Neutrophil (primary cell): ENCODE results near the gene NES.
A peak's percentile ranks its signal among the peaks of the same experiment; 100 is the strongest.

Source experiments
- H3K27ac ChIP-seq: fragments of 200-600 bp; sonication (generic); 2 replicates; pipeline ENCODE4 v1.5.1; 2016; ENCODE audit warnings: mild to moderate bottlenecking, moderate library complexity
- H3K27me3 ChIP-seq: fragments of 200-600 bp; sonication (generic); 2 replicates; pipeline ENCODE4 v1.6.0; 2016; ENCODE audit warnings: mild to moderate bottlenecking
- H3K36me3 ChIP-seq: fragments of 200-600 bp; sonication (generic); 2 replicates; pipeline ENCODE4 v1.5.1; 2017
- H3K4me1 ChIP-seq, 2 experiments: fragments of 200-600 bp in 1 of 2; sonication (generic) in 1 of 2; 1 replicate in 1 of 2; 2 replicates in 1 of 2; pipeline versions ENCODE4 v1.5.1 to v1.6.1; 2013 to 2016; ENCODE audit warnings: low read depth in 1 of 2, low read length in 1 of 2, mild to moderate bottlenecking in 1 of 2, moderate library complexity in 1 of 2; ENCODE audit not compliant: control insufficient read depth in 1 of 2, insufficient read depth in 1 of 2
- H3K4me3 ChIP-seq, 2 experiments: fragments of 200-600 bp in 1 of 2; sonication (generic) in 1 of 2; 1 replicate in 1 of 2; 2 replicates in 1 of 2; pipeline ENCODE4 v1.5.1; 2013 to 2016; ENCODE audit warnings: low read depth in 1 of 2, low read length in 1 of 2, mild to moderate bottlenecking in 1 of 2, moderate library complexity in 1 of 2
- H3K9me3 ChIP-seq: fragments of 200-600 bp; sonication (generic); 2 replicates; pipeline ENCODE4 v1.5.1; 2016
- TF ChIP-seq, protein P1 (sequence below): fragments of 200-600 bp; sonication (generic); IDR thresholded peaks from 2 replicates; pipeline ENCODE4 v1.5.1; 2016; ENCODE audit warnings: antibody characterized with exemption

NES gene

DNA sequence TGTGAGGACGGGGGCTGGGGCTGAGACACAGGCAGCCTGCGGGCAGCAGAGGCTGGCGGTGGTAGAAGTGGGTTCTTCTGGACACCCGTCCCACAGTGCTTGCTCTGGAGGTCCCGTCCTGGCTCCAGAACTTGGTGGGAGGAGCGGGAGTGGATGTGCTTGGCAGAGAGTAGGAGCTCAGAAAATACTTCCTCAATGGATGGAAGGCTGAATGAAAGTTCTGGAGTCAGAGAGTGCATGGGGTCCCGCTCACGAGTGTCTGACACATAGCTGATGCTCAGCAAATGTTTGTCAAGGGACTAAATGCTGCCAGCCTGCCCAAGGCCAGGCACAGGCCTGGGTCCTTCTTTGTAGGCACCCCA lies 13.4 kb upstream of the NES start:
- TF ChIP-seq, protein P1, sequence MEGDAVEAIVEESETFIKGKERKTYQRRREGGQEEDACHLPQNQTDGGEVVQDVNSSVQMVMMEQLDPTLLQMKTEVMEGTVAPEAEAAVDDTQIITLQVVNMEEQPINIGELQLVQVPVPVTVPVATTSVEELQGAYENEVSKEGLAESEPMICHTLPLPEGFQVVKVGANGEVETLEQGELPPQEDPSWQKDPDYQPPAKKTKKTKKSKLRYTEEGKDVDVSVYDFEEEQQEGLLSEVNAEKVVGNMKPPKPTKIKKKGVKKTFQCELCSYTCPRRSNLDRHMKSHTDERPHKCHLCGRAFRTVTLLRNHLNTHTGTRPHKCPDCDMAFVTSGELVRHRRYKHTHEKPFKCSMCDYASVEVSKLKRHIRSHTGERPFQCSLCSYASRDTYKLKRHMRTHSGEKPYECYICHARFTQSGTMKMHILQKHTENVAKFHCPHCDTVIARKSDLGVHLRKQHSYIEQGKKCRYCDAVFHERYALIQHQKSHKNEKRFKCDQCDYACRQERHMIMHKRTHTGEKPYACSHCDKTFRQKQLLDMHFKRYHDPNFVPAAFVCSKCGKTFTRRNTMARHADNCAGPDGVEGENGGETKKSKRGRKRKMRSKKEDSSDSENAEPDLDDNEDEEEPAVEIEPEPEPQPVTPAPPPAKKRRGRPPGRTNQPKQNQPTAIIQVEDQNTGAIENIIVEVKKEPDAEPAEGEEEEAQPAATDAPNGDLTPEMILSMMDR: no peak
- Histone ChIP-seq H3K4me3 (no peak overlapping the region), H3K36me3 (no peaks in the 10 kb centered on the region), H3K27ac (no peak overlapping the region), H3K9me3 (no peaks in the 10 kb centered on the region), H3K4me1 (no peaks in the 10 kb centered on the region), H3K27me3 (peaks cover 91% of the 10 kb centered on the region)

DNA sequence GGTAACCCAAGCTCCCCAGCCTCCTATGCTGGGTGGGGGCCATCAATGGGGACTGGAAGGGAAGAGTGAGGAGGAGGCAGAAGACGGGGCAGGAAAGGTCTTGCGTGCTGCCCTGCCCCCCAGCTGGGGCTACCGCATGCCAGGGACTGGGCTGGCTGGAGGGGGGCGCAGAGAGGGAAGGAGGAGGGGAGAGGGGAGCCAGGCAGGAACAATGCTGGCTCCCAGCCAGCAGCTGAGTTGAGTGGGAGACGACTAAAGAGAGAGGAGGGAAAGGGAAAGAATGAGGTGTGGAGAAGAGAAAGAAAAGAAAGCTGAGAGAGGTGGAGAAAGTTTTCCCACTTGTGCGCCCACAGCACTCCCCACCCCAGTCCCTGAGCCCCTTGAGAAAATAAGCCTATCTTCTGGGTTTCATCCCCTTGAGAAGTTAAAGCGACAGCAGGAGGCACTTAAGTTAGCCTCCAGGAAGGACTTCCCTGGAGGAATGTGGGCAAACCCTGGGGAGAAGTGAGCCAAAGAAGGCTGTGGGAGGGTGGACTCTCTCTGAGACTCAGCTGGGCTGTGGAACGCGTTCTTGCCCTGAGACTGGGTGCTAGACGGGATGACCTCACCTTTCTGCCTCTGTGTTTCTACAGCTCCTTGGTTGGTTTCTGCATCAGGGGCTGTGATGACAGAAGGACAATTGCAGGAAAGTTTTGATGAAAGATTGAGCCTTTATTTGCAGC lies 12.9 kb upstream of the NES start:
- no peaks in the 10 kb centered on the region for H3K9me3 ChIP-seq
- no peak overlapping the region for H3K4me3 ChIP-seq
- H3K4me1 ChIP-seq: no peaks in the 10 kb centered on the region
- no peaks in the 10 kb centered on the region for H3K36me3 ChIP-seq
- TF ChIP-seq, protein P1: no peak
- H3K27ac ChIP-seq: no peak overlapping the region
- H3K27me3 ChIP-seq: peaks cover 97% of the 10 kb centered on the region

DNA sequence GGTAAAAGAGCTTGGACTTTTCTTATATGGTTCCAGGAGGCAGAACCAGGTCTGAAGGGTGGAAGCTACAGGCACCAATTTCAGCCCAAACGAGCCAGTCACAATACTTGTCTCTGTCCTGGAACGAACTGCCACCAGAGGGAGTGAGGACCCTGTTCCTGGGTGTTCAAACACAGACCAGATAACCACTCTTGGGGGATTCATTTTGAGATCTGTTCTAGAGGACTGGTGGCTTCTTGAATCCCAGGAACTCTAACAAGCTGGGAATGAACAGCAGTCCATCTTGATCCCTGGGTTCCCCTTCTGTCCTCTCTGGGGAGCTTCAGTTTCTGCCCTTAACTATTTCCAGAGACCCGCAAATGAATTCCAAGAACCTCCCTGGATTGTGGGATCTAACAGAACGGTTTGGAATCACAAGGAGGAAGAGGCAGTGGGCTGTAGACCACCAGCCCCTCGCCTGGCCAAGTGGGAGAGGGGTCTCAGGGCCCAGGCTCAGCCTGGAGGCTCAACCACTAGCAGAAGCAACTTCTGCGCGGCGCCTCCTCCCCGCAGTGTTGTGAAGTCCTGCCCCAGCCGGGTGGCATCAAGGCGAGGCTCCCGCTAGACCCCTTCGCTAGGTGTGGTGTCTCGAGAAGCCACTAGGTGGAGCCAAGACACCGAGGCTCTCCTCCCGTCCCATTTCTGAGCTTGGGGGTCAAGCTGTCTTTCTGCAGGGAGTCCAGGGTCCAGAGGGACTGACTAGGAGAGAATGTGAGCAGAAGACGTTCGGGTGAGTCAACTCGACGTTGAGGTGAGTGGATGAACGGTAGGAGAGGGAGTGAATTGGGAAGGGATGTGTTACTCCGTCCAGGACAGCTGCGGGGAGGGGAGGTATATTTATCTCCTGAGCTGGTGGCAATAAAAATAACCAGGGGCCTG lies 12.1 kb upstream of the NES start:
- Histone ChIP-seq H3K27me3 (peaks cover 99% of the 10 kb centered on the region), H3K4me1 (no peaks in the 10 kb centered on the region), H3K4me3 (no peak overlapping the region), H3K9me3 (no peaks in the 10 kb centered on the region), H3K36me3 (no peaks in the 10 kb centered on the region), H3K27ac (no peak overlapping the region)
- TF ChIP-seq, protein P1: peak; percentile 59

DNA sequence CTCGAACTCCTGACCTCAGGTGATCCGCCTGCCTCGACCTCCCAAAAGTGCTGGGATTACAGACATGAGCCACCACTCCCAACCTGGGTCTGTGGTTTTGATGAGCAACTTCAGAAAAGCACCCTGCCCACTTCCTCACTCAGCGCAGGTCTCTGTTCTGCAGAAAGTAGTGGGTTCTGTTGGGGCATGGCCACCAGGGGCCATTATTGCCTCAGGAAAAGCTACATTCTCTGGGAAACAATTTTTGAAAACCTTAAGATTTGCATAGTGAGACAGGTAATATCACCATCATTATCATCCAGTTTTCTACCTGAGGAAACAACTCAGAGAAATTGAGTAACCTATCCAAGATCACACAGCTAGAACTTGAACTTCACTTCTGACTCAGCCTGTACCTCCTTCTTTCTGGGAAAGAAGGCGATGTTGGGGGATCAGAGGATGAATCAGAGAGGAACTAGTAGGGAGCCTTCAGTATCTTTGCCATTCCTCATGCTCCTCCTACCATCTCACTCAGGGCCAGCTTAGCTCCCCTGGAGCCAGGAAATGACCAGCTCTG lies 7.1 kb upstream of the NES start:
- Histone ChIP-seq H3K4me1 (no peaks in the 10 kb centered on the region), H3K27ac (no peak overlapping the region), H3K36me3 (no peaks in the 10 kb centered on the region), H3K27me3 (peaks cover 99% of the 10 kb centered on the region), H3K4me3 (no peak overlapping the region), H3K9me3 (no peaks in the 10 kb centered on the region)
- TF ChIP-seq, protein P1: no peak

DNA sequence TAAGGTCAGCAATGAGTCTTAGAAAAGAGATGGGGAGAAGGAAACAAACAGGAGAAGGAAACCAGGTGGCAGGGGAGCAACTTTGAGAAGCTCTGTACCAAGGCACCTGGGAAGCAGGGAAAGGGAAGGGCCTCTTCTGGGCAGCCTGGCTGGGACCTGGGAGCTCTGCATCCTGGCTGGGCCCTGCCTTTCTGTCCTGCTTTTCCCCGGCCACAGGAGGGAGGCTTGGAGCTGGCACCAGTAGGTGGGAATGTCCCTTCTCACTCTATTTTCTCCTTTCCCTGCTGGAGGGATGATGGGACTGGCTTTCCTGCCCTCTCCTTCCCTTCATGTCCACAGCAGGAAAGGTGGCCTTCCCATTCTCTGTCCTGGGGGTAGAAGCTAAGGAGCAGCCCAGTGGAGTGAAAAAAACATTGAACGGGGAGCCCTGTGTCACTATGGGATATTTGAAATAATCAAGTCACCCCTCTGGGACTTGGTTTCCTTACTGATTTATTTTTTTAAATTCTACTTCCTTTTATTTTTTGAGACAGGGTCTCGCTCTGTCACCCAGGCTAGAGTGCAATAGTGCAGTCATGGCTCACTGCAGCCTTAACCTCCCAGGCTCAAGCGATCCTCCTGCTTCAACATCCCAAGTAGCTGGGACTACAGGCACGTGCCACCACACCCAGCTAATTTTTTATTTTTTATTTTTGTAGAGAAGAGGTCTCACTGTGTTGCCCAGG lies 5.1 kb upstream of the NES start:
- H3K36me3 ChIP-seq: no peaks in the 10 kb centered on the region
- no peak overlapping the region for H3K27ac ChIP-seq
- no peak overlapping the region for H3K4me3 ChIP-seq
- H3K4me1 ChIP-seq: no peaks in the 10 kb centered on the region
- peaks cover 99% of the 10 kb centered on the region for H3K27me3 ChIP-seq
- no peaks in the 10 kb centered on the region for H3K9me3 ChIP-seq
- TF ChIP-seq, protein P1: no peak
